Measurements from ENCODE around the gene ZNF500.

Gene ZNF500

GRCh38 chr16:4704491-4704890 is 62.5 kb downstream of the ZNF500 start:
- Histone ChIP-seq H2AFZ (ENCODE audit: low read length) (no peak overlapping the region), H4K20me1 (ENCODE audit: insufficient read depth, low read length) (no peaks in the 10 kb centered on the region), H3K4me2 (ENCODE audit: low read length) (no peak overlapping the region), H3K9me2 (ENCODE audit: low read depth, low read length) (no peaks in the 10 kb centered on the region), H3K9me3 (ENCODE audit: low read length) (no peaks in the 10 kb centered on the region), H3K27ac (ENCODE audit: low read depth, low read length, poor library complexity, severe bottlenecking) (no peak overlapping the region), H3K79me2 (ENCODE audit: insufficient read depth, low read length) (no peaks in the 10 kb centered on the region), H3K4me1 (ENCODE audit: insufficient read depth, low read length, severe bottlenecking) (peaks cover 3% of the 10 kb centered on the region), H3K27me3 (ENCODE audit: insufficient read depth, low read length) (no peaks in the 10 kb centered on the region), H3F3A (ENCODE audit: insufficient read depth, low read length) (no peaks in the 10 kb centered on the region), H3K4me3 (ENCODE audit: low read depth, low read length, poor library complexity, severe bottlenecking) (no peak overlapping the region), H3K36me3 (ENCODE audit: insufficient read depth, low read length) (peaks cover 34% of the 10 kb centered on the region; the same call in 1 of the 2 replicates), H3K9ac (ENCODE audit: low read length) (no peak overlapping the region)
- TF ChIP-seq CTCF (IDR thresholded peaks at IDR 0.05; ENCODE audit: low read length) = no peak
- no peak for TF ChIP-seq EZH2 (IDR thresholded peaks at IDR 0.05; ENCODE audit: borderline replicate concordance, low read length)

GRCh38 chr16:4703906-4704305 is 63.1 kb downstream of the ZNF500 start:
- H3K27ac ChIP-seq (ENCODE audit: low read depth, low read length, poor library complexity, severe bottlenecking) = no peak overlapping the region
- peaks cover 3% of the 10 kb centered on the region for H3K4me1 ChIP-seq (ENCODE audit: insufficient read depth, low read length, severe bottlenecking)
- no peak overlapping the region for H3K9ac ChIP-seq (ENCODE audit: low read length)
- no peaks in the 10 kb centered on the region for H3K9me3 ChIP-seq (ENCODE audit: low read length)
- no peaks in the 10 kb centered on the region for H3K27me3 ChIP-seq (ENCODE audit: insufficient read depth, low read length)
- H3F3A ChIP-seq (ENCODE audit: insufficient read depth, low read length) = no peaks in the 10 kb centered on the region
- H3K4me2 ChIP-seq (ENCODE audit: low read length) = no peak overlapping the region
- H3K9me2 ChIP-seq (ENCODE audit: low read depth, low read length) = no peaks in the 10 kb centered on the region
- H3K4me3 ChIP-seq (ENCODE audit: low read depth, low read length, poor library complexity, severe bottlenecking) = no peak overlapping the region
- H2AFZ ChIP-seq (ENCODE audit: low read length) = no peak overlapping the region
- no peak for TF ChIP-seq EZH2 (IDR thresholded peaks at IDR 0.05; ENCODE audit: borderline replicate concordance, low read length)
- TF ChIP-seq CTCF (IDR thresholded peaks at IDR 0.05; ENCODE audit: low read length) = no peak
- no peaks in the 10 kb centered on the region for H4K20me1 ChIP-seq (ENCODE audit: insufficient read depth, low read length)
- H3K79me2 ChIP-seq (ENCODE audit: insufficient read depth, low read length) = no peaks in the 10 kb centered on the region
- H3K36me3 ChIP-seq (ENCODE audit: insufficient read depth, low read length) = peaks cover 40% of the 10 kb centered on the region; the same call in 1 of the 2 replicates

- Histone ChIP-seq H3K36me3 (ENCODE audit: insufficient read depth, low read length) (peaks cover 47% of the 10 kb centered on the region; the same call in 1 of the 2 replicates), H3K27ac (ENCODE audit: low read depth, low read length, poor library complexity, severe bottlenecking) (no peak overlapping the region), H3K9me3 (ENCODE audit: low read length) (no peaks in the 10 kb centered on the region), H3K4me1 (ENCODE audit: insufficient read depth, low read length, severe bottlenecking) (peaks cover 3% of the 10 kb centered on the region), H3K9me2 (ENCODE audit: low read depth, low read length) (no peaks in the 10 kb centered on the region), H3K79me2 (ENCODE audit: insufficient read depth, low read length) (no peaks in the 10 kb centered on the region), H3K4me3 (ENCODE audit: low read depth, low read length, poor library complexity, severe bottlenecking) (no peak overlapping the region), H3K27me3 (ENCODE audit: insufficient read depth, low read length) (no peaks in the 10 kb centered on the region), H3K9ac (ENCODE audit: low read length) (no peak overlapping the region), H3K4me2 (ENCODE audit: low read length) (no peak overlapping the region), H4K20me1 (ENCODE audit: insufficient read depth, low read length) (no peaks in the 10 kb centered on the region), H3F3A (ENCODE audit: insufficient read depth, low read length) (no peaks in the 10 kb centered on the region), H2AFZ (ENCODE audit: low read length) (no peak overlapping the region)
- TF ChIP-seq CTCF (IDR thresholded peaks at IDR 0.05; ENCODE audit: low read length) (no peak), EZH2 (IDR thresholded peaks at IDR 0.05; ENCODE audit: borderline replicate concordance, low read length) (no peak)
These were observed 64.5 kb downstream of the ZNF500 start for GRCh38 chr16:4702466-4702808.
